Mammary epithelial cell (primary cell): ENCODE results near the gene MAPKAPK3.

Experiments
- CTCF ChIP-seq, 2 donors: IDR thresholded peaks in 1 of 2; conservative IDR thresholded peaks in 1 of 2; 2 replicates each; pipeline ENCODE4 v1.5.1; 2011 to 2012; ENCODE audit warnings: inconsistent platforms in 2 of 2, low read length in 2 of 2, mild to moderate bottlenecking in 2 of 2, control low read depth in 1 of 2, low read depth in 1 of 2; ENCODE audit not compliant: insufficient read depth in 1 of 2; ENCODE audit errors: extremely low read depth in 1 of 2
- EZH2 ChIP-seq: IDR thresholded peaks from 2 replicates; pipeline ENCODE4 v1.6.1; 2012; ENCODE audit warnings: low read length, inconsistent platforms, borderline replicate concordance

- TF ChIP-seq CTCF (conservative IDR thresholded peaks at IDR 0.05 in 1 of 2, IDR thresholded peaks at IDR 0.05 in 1 of 2; ENCODE audit: extremely low read depth in 1 of 2, insufficient read depth in 1 of 2, low read depth in 1 of 2, low read length in 2 of 2): no peak
- TF ChIP-seq EZH2: no peak
These were observed 5.9 kb downstream of the MAPKAPK3 start for GRCh38 chr3:50622881-50623280.
